ENCODE results near the gene XKR3. TPM values are rescaled to one million over a fixed set of nuclear protein-coding genes. Genes with fewer than 3 reads are reported as not detected.
"Not testable (repeated sequence)": the region's sequence is repeated elsewhere in the genome, so short reads cannot be mapped to it uniquely, and the experiment has no call there.

XKR3 gene
- total RNA-seq (0.33 TPM in 1 of 2 replicates, not detected in the other), polyA plus RNA-seq (0.98 and 1.1 TPM in 2 replicates)

DNA sequence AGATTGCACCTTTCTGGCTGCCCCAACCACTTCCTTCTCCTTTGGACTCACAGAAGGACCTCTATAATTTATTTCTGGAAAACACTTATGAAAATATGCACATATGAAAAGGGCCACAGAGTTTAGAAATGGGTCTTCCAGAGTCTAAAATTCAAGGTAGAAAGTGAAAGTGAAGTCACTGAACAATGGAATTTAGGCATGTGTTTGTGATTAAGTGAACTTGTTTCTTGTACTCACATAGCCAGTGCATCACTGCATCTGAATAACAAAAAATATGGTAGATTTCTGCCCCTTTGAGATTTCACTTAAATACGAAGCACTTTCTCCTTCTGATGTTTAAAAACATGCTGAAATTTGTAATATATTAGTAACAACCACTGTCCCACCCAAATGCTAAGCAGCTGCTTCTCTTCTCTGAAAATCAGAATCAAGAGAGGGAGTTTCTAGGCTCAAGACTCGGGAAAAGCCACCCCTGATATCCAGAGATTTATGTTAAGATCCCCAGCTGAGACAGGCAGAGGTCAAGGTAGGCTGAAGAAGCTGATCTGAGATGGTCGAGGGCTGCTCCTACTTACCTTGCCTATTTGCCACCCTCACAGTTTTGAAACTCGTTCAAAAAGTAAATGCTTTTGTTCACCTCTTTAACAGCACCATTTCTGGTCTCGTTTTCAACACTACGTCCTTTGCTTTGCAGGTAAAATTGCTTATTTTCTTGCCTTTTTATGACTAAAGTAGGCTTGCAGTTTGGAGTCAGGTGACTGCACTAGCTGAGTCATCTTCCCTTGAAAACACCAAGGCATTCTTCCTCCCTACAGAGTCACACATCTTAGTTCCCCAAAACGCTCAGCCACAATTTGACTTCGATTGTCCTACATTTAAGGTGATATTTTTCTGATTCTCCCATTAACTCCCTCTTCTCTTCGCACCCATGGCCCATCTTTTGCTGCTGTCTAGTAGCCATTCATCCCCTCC, at the start of gene XKR3:
Gene XKR3 (minus strand): TSS at position 696 of the 972 bp plus-strand sequence. CDS start 17,338 bp downstream, outside the sequence.
- no peak within 1 kb of the TSS for H3K27ac ChIP-seq
- H3K27me3 ChIP-seq = no peaks in the 10 kb centered on the region
- H2AFZ ChIP-seq = no peak within 1 kb of the TSS
- WGBS (ENCODE audit: low lambda C conversion rate, missing lambda C conversion rate) = 54% methylated on average over 9 of the region's 9 CpGs
- H3K79me2 ChIP-seq = no peaks in the 10 kb centered on the region
- H3K4me2 ChIP-seq = no peak within 1 kb of the TSS
- no peak within 1 kb of the TSS for H3K4me3 ChIP-seq
- no peaks in the 10 kb centered on the region for H3K4me1 ChIP-seq (ENCODE audit: insufficient read depth)
- H3K9me2 ChIP-seq (replicated peaks; ENCODE audit: insufficient read depth) = no peaks in the 10 kb centered on the region
- H3K36me3 ChIP-seq (replicated peaks; ENCODE audit: insufficient read depth, low read depth) = no peaks in the 10 kb centered on the region
- DNase-seq (ENCODE audit: low spot score) = no peak
- H4K20me1 ChIP-seq (ENCODE audit: insufficient read depth, poor library complexity, severe bottlenecking) = no peaks in the 10 kb centered on the region
- no peaks in the 10 kb centered on the region for H3K9me3 ChIP-seq (ENCODE audit: low read depth)
- TF ChIP-seq, protein P1, sequence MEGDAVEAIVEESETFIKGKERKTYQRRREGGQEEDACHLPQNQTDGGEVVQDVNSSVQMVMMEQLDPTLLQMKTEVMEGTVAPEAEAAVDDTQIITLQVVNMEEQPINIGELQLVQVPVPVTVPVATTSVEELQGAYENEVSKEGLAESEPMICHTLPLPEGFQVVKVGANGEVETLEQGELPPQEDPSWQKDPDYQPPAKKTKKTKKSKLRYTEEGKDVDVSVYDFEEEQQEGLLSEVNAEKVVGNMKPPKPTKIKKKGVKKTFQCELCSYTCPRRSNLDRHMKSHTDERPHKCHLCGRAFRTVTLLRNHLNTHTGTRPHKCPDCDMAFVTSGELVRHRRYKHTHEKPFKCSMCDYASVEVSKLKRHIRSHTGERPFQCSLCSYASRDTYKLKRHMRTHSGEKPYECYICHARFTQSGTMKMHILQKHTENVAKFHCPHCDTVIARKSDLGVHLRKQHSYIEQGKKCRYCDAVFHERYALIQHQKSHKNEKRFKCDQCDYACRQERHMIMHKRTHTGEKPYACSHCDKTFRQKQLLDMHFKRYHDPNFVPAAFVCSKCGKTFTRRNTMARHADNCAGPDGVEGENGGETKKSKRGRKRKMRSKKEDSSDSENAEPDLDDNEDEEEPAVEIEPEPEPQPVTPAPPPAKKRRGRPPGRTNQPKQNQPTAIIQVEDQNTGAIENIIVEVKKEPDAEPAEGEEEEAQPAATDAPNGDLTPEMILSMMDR (IDR thresholded peaks at IDR 0.05; ENCODE audit: poor library complexity) = no peak
- TF ChIP-seq EZH2 (IDR thresholded peaks at IDR 0.05; ENCODE audit: borderline replicate concordance) = no peak
- no peak for TF ChIP-seq EZH2phosphoT487 (IDR thresholded peaks at IDR 0.05; ENCODE audit: low read depth, severe bottlenecking, unreplicated experiment)

DNA sequence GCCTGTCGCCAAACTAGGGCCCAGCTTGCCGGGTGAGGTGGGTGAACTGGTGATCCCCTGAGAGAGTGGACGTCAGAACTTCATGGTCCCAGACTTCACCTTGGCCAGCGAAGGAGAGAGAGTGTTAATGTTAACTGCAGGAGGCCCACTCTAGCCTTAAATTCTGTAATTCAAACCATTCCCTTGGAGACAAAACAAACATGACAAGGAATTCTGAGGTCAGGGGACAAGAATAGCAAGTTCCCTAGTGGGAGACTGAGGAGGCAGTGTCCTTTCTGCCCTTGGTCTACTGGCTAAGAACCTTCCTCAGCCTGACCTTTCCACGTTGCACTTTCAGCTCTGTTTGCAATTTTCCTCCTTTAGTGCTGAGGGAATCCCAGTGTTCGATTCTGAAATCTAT, 44.4 kb upstream of the XKR3 start:
- H3K27ac ChIP-seq; H2AFZ ChIP-seq; H3K4me1 ChIP-seq (ENCODE audit: insufficient read depth); H3K4me3 ChIP-seq; H4K20me1 ChIP-seq (ENCODE audit: insufficient read depth, poor library complexity, severe bottlenecking); H3K9me2 ChIP-seq (replicated peaks; ENCODE audit: insufficient read depth); H3K4me2 ChIP-seq; DNase-seq (ENCODE audit: low spot score); H3K9me3 ChIP-seq (ENCODE audit: low read depth); H3K36me3 ChIP-seq (replicated peaks; ENCODE audit: insufficient read depth, low read depth); H3K27me3 ChIP-seq; H3K79me2 ChIP-seq: not testable (repeated sequence)
- 67% methylated on average over 6 of the region's 6 CpGs for WGBS (ENCODE audit: low lambda C conversion rate, missing lambda C conversion rate)

DNA sequence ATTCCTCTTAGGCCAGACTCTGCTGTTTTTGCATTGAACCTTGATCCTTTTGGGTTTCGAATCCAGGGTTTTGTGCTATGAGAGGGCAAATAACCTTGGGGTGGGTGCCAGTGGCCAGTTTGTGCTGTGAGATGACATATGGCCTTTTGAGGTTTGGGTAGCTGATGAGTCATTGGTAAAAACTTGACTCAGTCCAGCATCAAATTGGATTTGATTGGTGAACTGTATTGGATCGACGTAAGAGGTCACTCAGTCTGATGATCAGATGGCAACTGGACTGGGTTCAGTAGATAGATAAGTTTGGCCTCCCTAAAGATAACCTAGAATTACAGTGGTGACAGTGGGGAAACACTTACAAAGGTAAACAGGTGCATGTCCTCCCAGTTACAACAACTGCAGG, 41.0 kb upstream of the XKR3 start:
- TF ChIP-seq EZH2phosphoT487 (IDR thresholded peaks at IDR 0.05; ENCODE audit: low read depth, severe bottlenecking, unreplicated experiment) (no peak), EZH2 (IDR thresholded peaks at IDR 0.05; ENCODE audit: borderline replicate concordance) (no peak)
- TF ChIP-seq, protein P1 (IDR thresholded peaks at IDR 0.05; ENCODE audit: poor library complexity) = no peak
- 86% methylated on average over 3 of the region's 3 CpGs for WGBS (ENCODE audit: low lambda C conversion rate, missing lambda C conversion rate)
- H3K36me3 ChIP-seq (replicated peaks; ENCODE audit: insufficient read depth, low read depth) = no peaks in the 10 kb centered on the region

DNA sequence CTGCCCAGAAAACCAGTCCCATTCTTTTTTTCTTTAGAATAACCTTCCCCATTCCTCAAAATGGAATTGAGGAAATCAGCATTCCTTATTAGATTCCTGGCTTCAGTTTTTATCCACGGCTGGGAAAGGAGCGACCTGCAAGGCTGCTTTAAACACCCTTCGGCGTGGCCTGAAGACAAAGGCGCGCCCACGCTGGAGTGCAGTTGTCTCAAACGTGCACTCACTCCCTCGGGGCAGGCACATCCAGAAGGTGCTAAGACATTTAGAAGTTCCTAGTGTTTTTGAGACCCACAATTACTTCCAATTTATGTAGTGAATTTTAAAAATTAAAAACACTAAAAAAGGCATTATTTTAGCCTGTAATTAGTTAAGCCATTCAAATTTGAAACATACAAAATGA, 31.6 kb upstream of the XKR3 start:
- 79% methylated on average over 9 of the region's 9 CpGs for WGBS (ENCODE audit: low lambda C conversion rate, missing lambda C conversion rate)

More for the DNA sequence above, 41.0 kb upstream of the XKR3 start:
- no peak for DNase-seq (ENCODE audit: low spot score)
- H3K4me1 ChIP-seq (ENCODE audit: insufficient read depth) = no peaks in the 10 kb centered on the region
- H2AFZ ChIP-seq = no peak overlapping the region
- H4K20me1 ChIP-seq (ENCODE audit: insufficient read depth, poor library complexity, severe bottlenecking) = no peaks in the 10 kb centered on the region
- no peak overlapping the region for H3K4me2 ChIP-seq
- no peak overlapping the region for H3K27ac ChIP-seq
- H3K9me2 ChIP-seq (replicated peaks; ENCODE audit: insufficient read depth) = no peaks in the 10 kb centered on the region
- H3K79me2 ChIP-seq = no peaks in the 10 kb centered on the region
- no peaks in the 10 kb centered on the region for H3K9me3 ChIP-seq (ENCODE audit: low read depth)
- no peak overlapping the region for H3K4me3 ChIP-seq
- H3K27me3 ChIP-seq = no peaks in the 10 kb centered on the region

More for the DNA sequence above, 31.6 kb upstream of the XKR3 start:
- H3K9me3 ChIP-seq (ENCODE audit: low read depth); H2AFZ ChIP-seq; H3K27me3 ChIP-seq; H3K4me2 ChIP-seq; H3K4me1 ChIP-seq (ENCODE audit: insufficient read depth); H3K27ac ChIP-seq; H3K79me2 ChIP-seq; H3K4me3 ChIP-seq; H3K36me3 ChIP-seq (replicated peaks; ENCODE audit: insufficient read depth, low read depth); H4K20me1 ChIP-seq (ENCODE audit: insufficient read depth, poor library complexity, severe bottlenecking); DNase-seq (ENCODE audit: low spot score); H3K9me2 ChIP-seq (replicated peaks; ENCODE audit: insufficient read depth): not testable (repeated sequence)
